ENCODE results near the gene TSPAN11. TPM values are rescaled to one million over a fixed set of nuclear protein-coding genes. Genes with fewer than 3 reads are reported as not detected.

Gene TSPAN11
- total RNA-seq, 1 donor from 2014 or later, result 2.5 TPM

DNA sequence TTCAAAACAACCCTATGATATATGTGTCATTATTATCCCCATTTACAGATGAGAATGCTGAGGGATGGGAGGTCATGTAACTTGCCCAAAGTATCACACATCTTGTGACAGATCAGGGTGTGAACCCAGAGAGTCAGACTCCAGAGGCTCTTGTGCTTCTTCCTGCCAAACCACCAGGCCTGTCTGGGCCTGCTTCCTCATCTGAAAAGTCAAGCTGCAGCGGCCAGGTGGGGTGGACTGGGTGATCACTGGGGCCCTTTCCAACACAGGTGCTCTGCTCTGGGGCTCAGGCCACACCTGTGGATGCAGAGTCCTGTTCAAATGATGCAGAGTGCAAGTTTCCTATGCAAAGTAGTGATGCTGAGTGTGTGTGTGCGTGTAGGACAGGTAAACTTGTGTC, 26.7 kb downstream of the TSPAN11 start:
- DNase-seq (ENCODE audit: extremely low spot score in 2 of 2), result no peak
- H3K27me3 ChIP-seq, result no peaks in the 10 kb centered on the region
- no peaks in the 10 kb centered on the region for H3K36me3 ChIP-seq
- H3K27ac ChIP-seq, result no peak overlapping the region
- no peak overlapping the region for H3K4me3 ChIP-seq
- intact Hi-C loops (cut with DNase I), result no loop called here
- no peak for TF ChIP-seq POLR2A (IDR thresholded peaks at IDR 0.05)
- TF ChIP-seq, protein P1, sequence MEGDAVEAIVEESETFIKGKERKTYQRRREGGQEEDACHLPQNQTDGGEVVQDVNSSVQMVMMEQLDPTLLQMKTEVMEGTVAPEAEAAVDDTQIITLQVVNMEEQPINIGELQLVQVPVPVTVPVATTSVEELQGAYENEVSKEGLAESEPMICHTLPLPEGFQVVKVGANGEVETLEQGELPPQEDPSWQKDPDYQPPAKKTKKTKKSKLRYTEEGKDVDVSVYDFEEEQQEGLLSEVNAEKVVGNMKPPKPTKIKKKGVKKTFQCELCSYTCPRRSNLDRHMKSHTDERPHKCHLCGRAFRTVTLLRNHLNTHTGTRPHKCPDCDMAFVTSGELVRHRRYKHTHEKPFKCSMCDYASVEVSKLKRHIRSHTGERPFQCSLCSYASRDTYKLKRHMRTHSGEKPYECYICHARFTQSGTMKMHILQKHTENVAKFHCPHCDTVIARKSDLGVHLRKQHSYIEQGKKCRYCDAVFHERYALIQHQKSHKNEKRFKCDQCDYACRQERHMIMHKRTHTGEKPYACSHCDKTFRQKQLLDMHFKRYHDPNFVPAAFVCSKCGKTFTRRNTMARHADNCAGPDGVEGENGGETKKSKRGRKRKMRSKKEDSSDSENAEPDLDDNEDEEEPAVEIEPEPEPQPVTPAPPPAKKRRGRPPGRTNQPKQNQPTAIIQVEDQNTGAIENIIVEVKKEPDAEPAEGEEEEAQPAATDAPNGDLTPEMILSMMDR (IDR thresholded peaks at IDR 0.05), result no peak
- TF ChIP-seq POLR2AphosphoS5 (IDR thresholded peaks at IDR 0.05; ENCODE audit: insufficient read depth in 1 of 2, low read depth in 1 of 2), result no peak
- no peaks in the 10 kb centered on the region for H3K4me1 ChIP-seq
- H3K9me3 ChIP-seq, result no peaks in the 10 kb centered on the region

DNA sequence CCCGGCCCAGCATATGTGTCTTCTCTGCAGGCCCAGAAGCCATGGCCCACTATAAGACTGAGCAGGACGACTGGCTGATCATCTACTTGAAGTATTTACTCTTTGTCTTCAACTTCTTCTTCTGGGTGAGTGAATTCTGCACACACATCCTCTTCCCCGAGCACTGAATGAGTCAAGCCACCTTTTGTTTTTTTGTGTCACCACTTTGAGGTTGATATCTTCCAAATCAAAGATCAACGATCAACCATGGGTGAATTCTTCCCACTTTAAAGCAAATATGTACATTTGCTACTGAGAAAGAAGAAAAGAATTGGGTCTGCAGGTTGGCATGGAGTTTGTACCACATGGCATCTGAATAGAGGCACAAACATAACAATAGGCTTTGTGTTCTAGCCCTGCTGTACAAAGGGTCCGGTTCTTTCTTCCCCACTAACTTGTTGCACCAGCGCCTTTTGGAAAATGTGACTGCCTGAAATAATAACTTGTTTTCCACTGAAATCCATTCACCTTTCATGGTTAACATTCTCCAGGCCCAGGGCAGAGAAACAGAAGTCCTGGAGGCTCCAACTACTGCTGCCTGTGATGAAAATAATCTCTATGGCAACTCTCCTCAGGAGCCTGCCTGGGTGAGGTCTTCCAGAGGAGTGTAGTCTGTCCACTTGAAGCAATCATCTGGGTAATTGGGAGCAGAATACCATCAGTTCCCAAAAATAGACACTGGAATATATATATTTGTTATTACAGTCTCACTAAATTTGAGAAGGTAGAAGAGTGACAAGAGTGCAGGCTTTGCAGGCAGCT, 27.6 kb downstream of the TSPAN11 start:
- H3K9me3 ChIP-seq, result no peaks in the 10 kb centered on the region
- H3K4me1 ChIP-seq, result no peaks in the 10 kb centered on the region

DNA sequence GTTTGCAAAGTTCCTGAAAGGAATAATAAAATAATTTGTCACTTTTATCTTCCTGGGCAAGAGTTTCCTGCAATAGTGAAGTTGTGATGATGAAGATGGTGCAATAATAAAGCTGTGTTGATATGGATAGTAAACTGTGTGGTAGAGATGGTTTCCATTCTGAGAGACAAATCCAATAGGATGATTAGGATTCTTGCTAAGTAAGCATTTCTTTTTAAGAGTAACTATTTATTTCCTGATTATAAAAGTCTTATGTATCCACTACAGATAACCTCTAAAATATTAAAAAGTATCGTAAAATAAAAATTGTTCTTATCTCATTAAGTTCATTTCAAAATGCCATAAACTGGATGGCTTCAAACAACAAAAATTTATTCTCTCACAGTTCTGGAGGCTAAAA, 28.7 kb downstream of the TSPAN11 start:
- Histone ChIP-seq H3K9me3 (no peaks in the 10 kb centered on the region), H3K4me3 (no peak overlapping the region), H3K4me1 (no peaks in the 10 kb centered on the region), H3K27ac (no peak overlapping the region), H3K27me3 (no peaks in the 10 kb centered on the region), H3K36me3 (no peaks in the 10 kb centered on the region)
- no peak for DNase-seq (ENCODE audit: extremely low spot score in 2 of 2)
- no peak for TF ChIP-seq POLR2A (IDR thresholded peaks at IDR 0.05)
- no peak for TF ChIP-seq POLR2AphosphoS5 (IDR thresholded peaks at IDR 0.05; ENCODE audit: insufficient read depth in 1 of 2, low read depth in 1 of 2)
- TF ChIP-seq, protein P1 (IDR thresholded peaks at IDR 0.05), result no peak
- intact Hi-C loops (cut with DNase I), result no loop called here

More for the DNA sequence above, 27.6 kb downstream of the TSPAN11 start:
- H3K4me3 ChIP-seq, result no peak overlapping the region
- DNase-seq (ENCODE audit: extremely low spot score in 2 of 2), result no peak
- H3K27me3 ChIP-seq, result no peaks in the 10 kb centered on the region
- no peak overlapping the region for H3K27ac ChIP-seq
- TF ChIP-seq POLR2A (IDR thresholded peaks at IDR 0.05) (no peak), POLR2AphosphoS5 (IDR thresholded peaks at IDR 0.05; ENCODE audit: insufficient read depth in 1 of 2, low read depth in 1 of 2) (no peak)
- TF ChIP-seq, protein P1 (IDR thresholded peaks at IDR 0.05), result no peak
- no peaks in the 10 kb centered on the region for H3K36me3 ChIP-seq
- intact Hi-C loops (cut with DNase I), result no loop called here

DNA sequence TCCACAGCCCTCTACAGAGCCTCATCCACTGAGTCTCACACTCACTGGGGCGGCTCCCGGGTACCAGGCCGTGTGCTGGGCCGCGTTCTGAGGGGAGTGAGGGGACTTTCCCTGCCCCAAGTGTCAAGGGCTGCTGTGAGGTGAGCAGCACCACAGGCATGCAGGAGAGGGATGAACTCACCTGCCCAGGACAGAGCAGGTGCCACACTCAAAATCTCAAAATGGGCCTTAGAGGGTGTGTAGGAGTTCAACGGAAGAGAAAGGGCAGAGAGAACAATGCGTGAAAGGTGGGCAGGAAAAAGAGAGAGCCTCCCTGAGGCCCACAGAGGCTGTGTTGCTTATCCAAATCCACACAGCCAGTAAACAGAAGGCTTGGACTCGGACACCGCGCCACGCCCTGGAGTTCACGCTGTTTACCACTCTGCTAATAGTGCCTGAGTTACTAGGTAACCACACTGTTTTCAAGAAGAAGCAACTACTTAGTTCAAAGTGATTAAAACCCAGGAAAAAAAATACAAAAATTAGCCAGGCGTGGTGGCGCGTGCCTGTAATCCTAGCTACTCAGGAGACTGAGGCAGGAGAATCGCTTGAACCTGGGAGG, 32.7 kb downstream of the TSPAN11 start:
- no peaks in the 10 kb centered on the region for H3K9me3 ChIP-seq
- TF ChIP-seq, protein P1 (IDR thresholded peaks at IDR 0.05), result no peak
- TF ChIP-seq POLR2AphosphoS5 (IDR thresholded peaks at IDR 0.05; ENCODE audit: insufficient read depth in 1 of 2, low read depth in 1 of 2) (no peak), POLR2A (IDR thresholded peaks at IDR 0.05) (no peak)
- no peaks in the 10 kb centered on the region for H3K36me3 ChIP-seq
- intact Hi-C loops (cut with DNase I), result no loop called here
- H3K27ac ChIP-seq, result no peak overlapping the region
- no peaks in the 10 kb centered on the region for H3K27me3 ChIP-seq
- H3K4me3 ChIP-seq, result no peak overlapping the region
- H3K4me1 ChIP-seq, result no peaks in the 10 kb centered on the region
- no peak for DNase-seq (ENCODE audit: extremely low spot score in 2 of 2)

DNA sequence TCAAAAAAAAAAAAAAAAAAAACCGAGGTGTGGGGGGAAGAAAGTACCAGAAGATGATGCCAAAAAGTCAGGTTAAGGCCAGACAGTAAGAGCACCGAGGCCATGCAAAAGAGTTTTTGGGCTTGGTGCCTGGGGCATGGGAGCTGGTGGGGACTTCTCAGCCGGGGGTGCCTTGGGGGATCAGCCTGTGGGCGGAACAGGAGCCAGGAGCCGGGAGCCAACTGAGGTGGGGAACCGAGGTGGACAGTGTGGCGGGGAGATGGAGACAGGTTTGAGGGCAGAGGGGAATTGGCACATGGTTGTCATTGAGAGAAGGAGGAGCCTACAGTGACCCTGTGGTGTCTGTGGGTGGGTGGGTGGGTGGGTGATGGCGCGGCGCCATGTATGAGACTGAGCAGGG, 33.2 kb downstream of the TSPAN11 start:
- no peak for TF ChIP-seq POLR2AphosphoS5 (IDR thresholded peaks at IDR 0.05; ENCODE audit: insufficient read depth in 1 of 2, low read depth in 1 of 2)
- TF ChIP-seq, protein P1 (IDR thresholded peaks at IDR 0.05), result no peak
- no peak for TF ChIP-seq POLR2A (IDR thresholded peaks at IDR 0.05)
- Histone ChIP-seq H3K36me3 (no peaks in the 10 kb centered on the region), H3K27me3 (no peaks in the 10 kb centered on the region), H3K9me3 (no peaks in the 10 kb centered on the region), H3K4me3 (no peak overlapping the region), H3K27ac (no peak overlapping the region), H3K4me1 (no peaks in the 10 kb centered on the region)
- intact Hi-C loops (cut with DNase I), result no loop called here
- DNase-seq (ENCODE audit: extremely low spot score in 2 of 2), result no peak
